ENCODE data around the gene RPL36AL. TPM values are rescaled to one million over a fixed set of nuclear protein-coding genes. Genes with fewer than 3 reads are reported as not detected.
A peak's percentile ranks its signal among the peaks of the same experiment; 100 is the strongest.

RPL36AL gene
- total RNA-seq, 2 experiments from 2014 or later = 257 to 306 TPM

DNA sequence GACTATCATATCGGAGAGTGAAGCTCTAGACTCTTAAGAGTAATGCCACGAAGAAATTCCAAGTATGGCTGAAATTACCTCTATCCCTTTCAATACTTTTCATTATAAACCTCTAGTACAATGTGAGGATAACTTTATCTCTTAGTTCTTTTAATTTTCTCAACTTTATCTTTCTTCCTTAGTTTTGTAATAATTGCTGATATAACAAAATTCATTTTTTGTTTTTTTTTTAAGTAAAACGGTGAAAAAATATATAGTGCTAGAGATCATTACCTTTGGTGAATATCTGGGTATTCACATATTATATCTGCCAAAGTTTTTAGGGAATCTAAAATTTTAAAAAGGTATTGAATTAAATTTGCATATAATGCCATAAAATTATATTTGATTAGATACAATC is 34.1 kb upstream of the RPL36AL start:
- no peak for DNase-seq (ENCODE audit: low spot score)
- Histone ChIP-seq H3K27ac (ENCODE audit: low read depth, low read length, poor library complexity, severe bottlenecking) (no peak overlapping the region), H3K4me1 (ENCODE audit: insufficient read depth, low read length, poor library complexity, severe bottlenecking) (no peaks in the 10 kb centered on the region), H3K4me2 (ENCODE audit: low read length) (no peak overlapping the region), H2AFZ (ENCODE audit: low read length) (no peak overlapping the region), H4K20me1 (ENCODE audit: insufficient read depth, low read length) (no peaks in the 10 kb centered on the region), H3K4me3 (ENCODE audit: low read depth, low read length, poor library complexity, severe bottlenecking) (no peak overlapping the region), H3K9me2 (ENCODE audit: insufficient read depth, low read length) (no peaks in the 10 kb centered on the region), H3K9me3 (ENCODE audit: low read length) (no peaks in the 10 kb centered on the region), H3K36me3 (ENCODE audit: insufficient read depth, low read length) (peaks cover 39% of the 10 kb centered on the region), H3K79me2 (ENCODE audit: insufficient read depth, low read depth, low read length) (peaks cover 7% of the 10 kb centered on the region; the same call in 1 of the 2 replicates)
- ChIA-PET POLR2A (interaction anchor here (0.6 to 0.7 kb wide), 3 partner anchors 27 to 885 kb away, joined by 3 read pairs; no protein-coding TSS in a partner anchor), CTCF (ENCODE audit: unreplicated experiment) (no interaction called here)
- intact Hi-C loops (cut with micrococcal nuclease; ENCODE audit: unreplicated experiment) = no loop called here
- BruUV-seq (replicated peaks) = no TSS peak
- TF ChIP-seq EZH2phosphoT487 (IDR thresholded peaks at IDR 0.05; ENCODE audit: borderline replicate concordance, low read depth, low read length) = no peak
- TF ChIP-seq CTCF (conservative IDR thresholded peaks at IDR 0.05; ENCODE audit: low read length) = no peak

GRCh38 chr14:49653508-49653907 is 33.1 kb upstream of the RPL36AL start:
- no peak for TF ChIP-seq CTCF (conservative IDR thresholded peaks at IDR 0.05; ENCODE audit: low read length)
- no peak for TF ChIP-seq EZH2phosphoT487 (IDR thresholded peaks at IDR 0.05; ENCODE audit: borderline replicate concordance, low read depth, low read length)
- no peak for DNase-seq (ENCODE audit: low spot score)
- no peak overlapping the region for H3K4me2 ChIP-seq (ENCODE audit: low read length)
- H3K4me3 ChIP-seq (ENCODE audit: low read depth, low read length, poor library complexity, severe bottlenecking) = no peak overlapping the region
- CTCF ChIA-PET (ENCODE audit: unreplicated experiment) = no interaction called here
- H3K9me3 ChIP-seq (ENCODE audit: low read length) = no peaks in the 10 kb centered on the region
- no peaks in the 10 kb centered on the region for H4K20me1 ChIP-seq (ENCODE audit: insufficient read depth, low read length)
- POLR2A ChIA-PET = no interaction called here
- H2AFZ ChIP-seq (ENCODE audit: low read length) = no peak overlapping the region
- H3K36me3 ChIP-seq (ENCODE audit: insufficient read depth, low read length) = peaks cover 46% of the 10 kb centered on the region
- H3K9me2 ChIP-seq (ENCODE audit: insufficient read depth, low read length) = no peaks in the 10 kb centered on the region
- intact Hi-C loops (cut with micrococcal nuclease; ENCODE audit: unreplicated experiment) = no loop called here
- H3K27ac ChIP-seq (ENCODE audit: low read depth, low read length, poor library complexity, severe bottlenecking) = no peak overlapping the region
- BruUV-seq (replicated peaks) = no TSS peak
- peaks cover 7% of the 10 kb centered on the region; the same call in 1 of the 2 replicates for H3K79me2 ChIP-seq (ENCODE audit: insufficient read depth, low read depth, low read length)
- H3K4me1 ChIP-seq (ENCODE audit: insufficient read depth, low read length, poor library complexity, severe bottlenecking) = no peaks in the 10 kb centered on the region

DNA sequence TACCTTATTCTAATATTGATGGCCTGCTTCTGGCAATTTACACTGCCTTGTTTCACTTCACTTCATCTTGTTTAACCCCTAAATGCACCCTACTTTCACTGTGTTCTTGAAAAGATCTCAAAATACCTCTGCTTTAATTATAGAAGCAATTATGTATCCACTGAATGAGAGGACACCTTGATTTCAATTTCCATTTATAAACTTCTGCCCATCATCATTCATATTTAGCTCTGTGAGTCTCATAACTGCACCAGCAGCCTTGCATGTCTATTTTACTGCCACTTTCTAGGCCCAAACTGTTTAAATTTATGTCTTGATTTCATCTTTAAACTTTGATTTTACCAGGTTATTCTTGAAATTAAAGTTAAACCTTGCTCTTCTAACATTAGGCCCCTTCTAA is 21.7 kb upstream of the RPL36AL start:
- H2AFZ ChIP-seq (ENCODE audit: low read length) = no peak overlapping the region
- peak overlapping the region; percentile 9 for H3K27ac ChIP-seq (ENCODE audit: low read depth, low read length, poor library complexity, severe bottlenecking)
- CTCF ChIA-PET (ENCODE audit: unreplicated experiment) = no interaction called here
- H3K79me2 ChIP-seq (ENCODE audit: insufficient read depth, low read depth, low read length) = peaks cover 42% of the 10 kb centered on the region; the same call in 1 of the 2 replicates
- peaks cover 76% of the 10 kb centered on the region for H3K36me3 ChIP-seq (ENCODE audit: insufficient read depth, low read length)
- H3K9me2 ChIP-seq (ENCODE audit: insufficient read depth, low read length) = no peaks in the 10 kb centered on the region
- H4K20me1 ChIP-seq (ENCODE audit: insufficient read depth, low read length) = no peaks in the 10 kb centered on the region
- intact Hi-C loops (cut with micrococcal nuclease; ENCODE audit: unreplicated experiment) = no loop called here
- no peak overlapping the region for H3K4me3 ChIP-seq (ENCODE audit: low read depth, low read length, poor library complexity, severe bottlenecking)
- H3K4me2 ChIP-seq (ENCODE audit: low read length) = peak overlapping the region; percentile 17; the same call in 1 of the 2 replicates
- H3K4me1 ChIP-seq (ENCODE audit: insufficient read depth, low read length, poor library complexity, severe bottlenecking) = peaks cover 14% of the 10 kb centered on the region
- no peak for DNase-seq (ENCODE audit: low spot score)
- no TSS peak for BruUV-seq (replicated peaks)
- POLR2A ChIA-PET = interaction anchor here (0.7 to 1.4 kb wide), 3 partner anchors 21 to 172 kb away, joined by 3 read pairs; no protein-coding TSS in a partner anchor
- no peak for TF ChIP-seq EZH2phosphoT487 (IDR thresholded peaks at IDR 0.05; ENCODE audit: borderline replicate concordance, low read depth, low read length)
- no peak for TF ChIP-seq CTCF (conservative IDR thresholded peaks at IDR 0.05; ENCODE audit: low read length)
- no peaks in the 10 kb centered on the region for H3K9me3 ChIP-seq (ENCODE audit: low read length)
